H1 (cell line): ENCODE results near the gene PIANP. TPM values are rescaled to one million over a fixed set of nuclear protein-coding genes. Genes with fewer than 3 reads are reported as not detected.

ENCODE experiments used
- CTCF ChIA-PET: fragments of 300-600 bp; sonication (Branson Sonifier 250); formaldehyde crosslinking; loops from one replicate; lab custom pipeline; 2021; ENCODE audit not compliant: partially characterized antibody; lab: Charles Lee
- POLR2A ChIA-PET: fragments of 300-600 bp; sonication (Branson Sonifier 250); formaldehyde crosslinking; loops from one replicate; lab custom pipeline; 2021; ENCODE audit warnings: inconsistent platforms; ENCODE audit not compliant: partially characterized antibody; lab: Charles Lee
- DNase-seq, 2 experiments: peaks; one replicate each; pipeline versions ENCODE4 v3.0.0 to v3.0.0-alpha.2; 2010 to 2022; ENCODE audit warnings: low spot score in 2 of 2, low read depth in 1 of 2, mixed read lengths in 1 of 2
- FAIRE-seq: peaks from 2 replicates; lab custom pipeline; 2011; peaks lifted over from hg19 to GRCh38; lab: Jason Lieb, UNC
- H2AFZ ChIP-seq: 2 replicates; pipeline ENCODE4 v1.8.1; 2012; ENCODE audit warnings: low read length, inconsistent platforms
- H2AK5ac ChIP-seq: 2 replicates; pipeline ENCODE4 v1.6.1; 2013; ENCODE audit warnings: low read depth, low read length
- H2BK120ac ChIP-seq: replicated peaks from 2 replicates; pipeline ENCODE3; 2013; ENCODE audit warnings: low read depth, low read length, inconsistent platforms
- H2BK12ac ChIP-seq: 2 replicates; pipeline ENCODE4 v1.6.1; 2013; ENCODE audit warnings: low read depth, low read length
- H2BK15ac ChIP-seq: 2 replicates; pipeline ENCODE4 v1.6.1; 2013; ENCODE audit warnings: low read length
- H2BK20ac ChIP-seq: 2 replicates; pipeline ENCODE4 v1.6.1; 2013; ENCODE audit warnings: low read length
- H2BK5ac ChIP-seq: 2 replicates; pipeline ENCODE4 v1.6.1; 2013; ENCODE audit warnings: low read depth, low read length
- H3K14ac ChIP-seq: 2 replicates; pipeline ENCODE4 v1.6.1; 2013; ENCODE audit warnings: inconsistent platforms; ENCODE audit not compliant: insufficient read length
- H3K18ac ChIP-seq: 2 replicates; pipeline ENCODE4 v1.6.1; 2013; ENCODE audit warnings: low read length; ENCODE audit errors: extremely low read depth
- H3K23ac ChIP-seq: 2 replicates; pipeline ENCODE4 v1.6.1; 2013; ENCODE audit warnings: inconsistent platforms; ENCODE audit not compliant: insufficient read length
- H3K23me2 ChIP-seq: 2 replicates; pipeline ENCODE4 v1.6.1; 2013; ENCODE audit warnings: low read depth, low read length
- H3K27ac ChIP-seq: 2 replicates; pipeline ENCODE4 v1.6.1; 2011; ENCODE audit warnings: low read depth, low read length, inconsistent platforms
- H3K27me3 ChIP-seq, 4 experiments: replicated peaks in 1 of 4; 1 replicate in 1 of 4; 2 replicates in 3 of 4; pipeline versions ENCODE4 v1.6.1 to v1.8.1; 2011 to 2013; ENCODE audit warnings: low read length in 3 of 4, mild to moderate bottlenecking in 3 of 4, inconsistent platforms in 2 of 4, mixed read lengths in 2 of 4, moderate library complexity in 1 of 4; ENCODE audit not compliant: control insufficient read depth in 3 of 4, insufficient read depth in 3 of 4; ENCODE audit errors: extremely low read depth in 1 of 4
- H3K36me3 ChIP-seq, 4 experiments: 2 replicates each; pipeline versions ENCODE4 v1.6.1 to v1.8.1; 2011 to 2013; ENCODE audit warnings: mild to moderate bottlenecking in 4 of 4, low read length in 3 of 4, moderate library complexity in 2 of 4, control low read depth in 1 of 4, inconsistent platforms in 1 of 4; ENCODE audit not compliant: insufficient read depth in 4 of 4, control insufficient read depth in 2 of 4
- H3K4ac ChIP-seq: replicated peaks from 2 replicates; pipeline ENCODE3; 2013; ENCODE audit warnings: low read length, low read depth, mixed read lengths, inconsistent platforms; ENCODE audit not compliant: insufficient read length
- H3K4me1 ChIP-seq, 4 experiments: replicated peaks in 1 of 4; 1 replicate in 1 of 4; 2 replicates in 3 of 4; pipeline versions ENCODE4 v1.6.1 to v1.8.1; 2011 to 2013; ENCODE audit warnings: low read length in 3 of 4, inconsistent platforms in 2 of 4, mixed read lengths in 1 of 4; ENCODE audit not compliant: insufficient read depth in 4 of 4, control insufficient read depth in 3 of 4
- H3K4me2 ChIP-seq, 2 experiments: 2 replicates each; pipeline versions ENCODE4 v1.6.1 to v1.8.1; 2011 to 2013; ENCODE audit warnings: low read depth in 2 of 2, low read length in 2 of 2, control low read depth in 1 of 2, inconsistent platforms in 1 of 2, mild to moderate bottlenecking in 1 of 2; ENCODE audit not compliant: insufficient read depth in 1 of 2
- H3K4me3 ChIP-seq, 4 experiments: fragments of 200-600, 300-600 bp in 1 of 4; sonication (generic), shearing (Covaris generic), sonication (Bioruptor Twin) in 1 of 4; 2 replicates each; pipeline versions ENCODE4 v1.5.1 to v1.8.1; 2011 to 2016; ENCODE audit warnings: low read length in 4 of 4, low read depth in 3 of 4, control low read depth in 2 of 4, inconsistent platforms in 2 of 4, mild to moderate bottlenecking in 2 of 4, mixed read lengths in 1 of 4, moderate library complexity in 1 of 4; ENCODE audit not compliant: insufficient read depth in 2 of 4; ENCODE audit errors: extremely low read depth in 1 of 4
- H3K56ac ChIP-seq: replicated peaks from 2 replicates; pipeline ENCODE3; 2013; ENCODE audit warnings: low read depth, mild to moderate bottlenecking, mixed read lengths, low read length, inconsistent platforms; ENCODE audit not compliant: insufficient read length
- H3K79me1 ChIP-seq: 2 replicates; pipeline ENCODE4 v1.6.1; 2013; ENCODE audit warnings: low read depth, low read length, control low read depth
- H3K79me2 ChIP-seq, 2 experiments: 2 replicates each; pipeline versions ENCODE4 v1.6.1 to v1.8.1; 2012 to 2013; ENCODE audit warnings: low read length in 2 of 2, mild to moderate bottlenecking in 2 of 2, inconsistent platforms in 1 of 2; ENCODE audit not compliant: insufficient read depth in 2 of 2, control insufficient read depth in 1 of 2
- H3K9ac ChIP-seq, 4 experiments: replicated peaks in 1 of 4; 1 replicate in 1 of 4; 2 replicates in 3 of 4; pipeline versions ENCODE4 v1.6.1 to v1.8.1; 2011 to 2013; ENCODE audit warnings: low read depth in 3 of 4, low read length in 3 of 4, control low read depth in 2 of 4, mild to moderate bottlenecking in 2 of 4, moderate library complexity in 2 of 4, inconsistent platforms in 1 of 4; ENCODE audit errors: extremely low read depth in 1 of 4
- H3K9me3 ChIP-seq, 2 experiments: 2 replicates each; pipeline versions ENCODE4 v1.6.1 to v1.8.1; 2012 to 2013; ENCODE audit warnings: mild to moderate bottlenecking in 2 of 2, moderate library complexity in 2 of 2, control low read depth in 1 of 2, inconsistent platforms in 1 of 2, low read depth in 1 of 2, low read length in 1 of 2, mixed read lengths in 1 of 2; ENCODE audit not compliant: insufficient read depth in 2 of 2
- H4K20me1 ChIP-seq, 2 experiments: replicated peaks in 1 of 2; 2 replicates each; pipeline versions ENCODE3 to v1.8.1; 2011 to 2013; ENCODE audit warnings: inconsistent platforms in 2 of 2, low read length in 2 of 2, mild to moderate bottlenecking in 1 of 2; ENCODE audit not compliant: insufficient read depth in 2 of 2, control insufficient read depth in 1 of 2
- H4K5ac ChIP-seq: 2 replicates; pipeline ENCODE4 v1.6.1; 2013; ENCODE audit warnings: low read length, low read depth, mixed read lengths, inconsistent platforms; ENCODE audit not compliant: insufficient read length
- H4K8ac ChIP-seq: 2 replicates; pipeline ENCODE4 v1.8.0; 2013; ENCODE audit warnings: mild to moderate bottlenecking, moderate library complexity, low read length, inconsistent platforms; ENCODE audit not compliant: insufficient read depth; ENCODE audit errors: extremely low read depth
- H4K91ac ChIP-seq: replicated peaks from 2 replicates; pipeline ENCODE3; 2013; ENCODE audit warnings: low read length, mixed read lengths, inconsistent platforms; ENCODE audit not compliant: insufficient read length
- BACH1 ChIP-seq: IDR thresholded peaks from 2 replicates; pipeline ENCODE4 v1.6.1; 2012; ENCODE audit warnings: low read length, improper control_type of control experiment
- EP300 ChIP-seq, 2 experiments: IDR thresholded peaks; 1 replicate in 1 of 2; 2 replicates in 1 of 2; pipeline ENCODE4 v1.6.1; 2011 to 2012; ENCODE audit warnings: low read depth in 2 of 2, low read length in 2 of 2, mild to moderate bottlenecking in 2 of 2, borderline replicate concordance in 1 of 2, inconsistent platforms in 1 of 2, moderate library complexity in 1 of 2
- GABPA ChIP-seq: IDR thresholded peaks from 2 replicates; pipeline ENCODE4 v1.6.1; 2011; ENCODE audit warnings: mild to moderate bottlenecking, low read length, moderate library complexity, borderline replicate concordance; ENCODE audit not compliant: insufficient read depth
- HDAC6 ChIP-seq: IDR thresholded peaks from one replicate; pipeline ENCODE4 v1.7.1; 2012; ENCODE audit warnings: low read depth, mild to moderate bottlenecking, inconsistent platforms, low read length, moderate library complexity
- JUN ChIP-seq: IDR thresholded peaks from 2 replicates; pipeline ENCODE4 v1.6.1; 2011; ENCODE audit warnings: low read depth, mild to moderate bottlenecking, improper control_type of control experiment, low read length
- KDM5A ChIP-seq: fragments of 200-600 bp; IDR thresholded peaks from 2 replicates; pipeline ENCODE4 v1.7.1; 2012; ENCODE audit warnings: mild to moderate bottlenecking, low read length, inconsistent platforms, mixed read lengths
- PHF8 ChIP-seq: fragments of 200-600 bp; sonication (generic); conservative IDR thresholded peaks from 2 replicates; pipeline ENCODE4 v1.7.1; 2012; ENCODE audit warnings: low read depth, mild to moderate bottlenecking, inconsistent platforms, low read length, moderate library complexity
- POU5F1 ChIP-seq: IDR thresholded peaks from 2 replicates; pipeline ENCODE4 v1.6.1; 2011; ENCODE audit warnings: low read depth, mild to moderate bottlenecking, low read length, moderate library complexity
- TAF1 ChIP-seq: IDR thresholded peaks from 2 replicates; pipeline ENCODE4 v1.6.1; 2011; ENCODE audit warnings: mild to moderate bottlenecking, low read depth, low read length
- WGBS, 2 experiments: shearing (Covaris generic) in 1 of 2; methylation state at CpG; one replicate each; pipeline versions ENCODE4 v1.1.6 to v1.1.7; 2013 to 2015; ENCODE audit warnings: low lambda C conversion rate in 2 of 2, mixed read lengths in 2 of 2, inconsistent platforms in 1 of 2, low coverage in 1 of 2, missing lambda C conversion rate in 1 of 2; ENCODE audit not compliant: insufficient replicate concordance in 2 of 2, insufficient coverage in 1 of 2, insufficient read length in 1 of 2; ENCODE audit errors: extremely low coverage in 1 of 2, missing lambda C conversion rate in 1 of 2; 5-methylcytosine and 5-hydroxymethylcytosine counted together
- polyA plus RNA-seq, 7 experiments: library from polyadenylated mRNA; depleted of rRNA in 3 of 7; stranded (reverse) in 5 of 7; unstranded in 2 of 7; fragments of >200 nt in 5 of 7; fragments of 200-250 nt in 2 of 7; gene quantifications; 1 replicate in 5 of 7; 2 replicates in 1 of 7; 4 replicates in 1 of 7; pipeline versions ENCODE4 v1.2.1 to v1.2.3, GENCODE V29; 2011 to 2013; ENCODE audit warnings: missing spikeins in 2 of 7, mixed read lengths in 2 of 7
- total RNA-seq: library from RNA; stranded (reverse); fragmentation: NEBNext Ultra II Directional; extraction: Animal tissue kit (Norgen Biotek cat#: 25700); gene quantifications from 2 replicates; pipeline ENCODE4 v1.2.1, GENCODE V29; 2021
- TF ChIP-seq, protein P1 (sequence below): IDR thresholded peaks from 2 replicates; pipeline ENCODE4 v1.6.1; 2011; ENCODE audit warnings: low read depth, mild to moderate bottlenecking, low read length; ENCODE audit not compliant: insufficient read depth

The PIANP gene
- total and polyA plus RNA-seq, 2 of the 8 experiments (the other 6 are each of a cell fraction or from before 2014, with no cell fraction given): 6.3 to 9.8 TPM

DNA sequence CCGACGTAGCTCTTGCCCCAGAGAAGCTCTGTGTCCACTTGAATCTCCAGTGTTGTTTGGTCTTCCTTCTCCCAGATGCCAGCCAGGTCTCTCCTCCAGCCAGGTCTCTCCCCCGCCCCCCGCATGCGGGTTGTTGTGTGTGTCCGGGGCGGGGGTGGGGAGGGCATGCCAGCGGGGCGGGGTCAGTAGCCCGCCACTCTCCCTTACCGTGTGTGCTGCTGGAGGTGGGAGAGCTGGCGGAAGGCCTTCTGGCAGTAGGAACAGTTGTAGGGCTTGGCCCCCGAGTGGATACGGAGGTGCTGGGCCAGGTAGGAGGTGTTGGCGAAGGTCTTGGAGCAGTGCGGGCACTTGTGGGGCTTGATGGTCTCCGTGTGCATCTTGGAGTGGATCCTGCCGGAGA lies 28.5 kb downstream of the PIANP start:
- no peak overlapping the region for H2BK5ac ChIP-seq
- DNase-seq (no peak), FAIRE-seq (no peak)
- no peak overlapping the region for H4K8ac ChIP-seq
- peaks cover 30 to 79% (median 65%) of the 10 kb centered on the region in 4 experiments for H3K36me3 ChIP-seq
- no peak overlapping the region for H3K14ac ChIP-seq
- H3K56ac ChIP-seq: no peak overlapping the region
- H3K4me3 ChIP-seq: no peak overlapping the region
- 0 out of 4 replicates have a peak, but pooled peaks cover 0 to 3% of the 10 kb centered on the region in 2 experiments for H3K79me2 ChIP-seq
- H3K27ac ChIP-seq: no peak overlapping the region
- H4K5ac ChIP-seq: no peak overlapping the region
- H2BK12ac ChIP-seq: no peak overlapping the region
- peaks cover 0 to 3% of the 10 kb centered on the region in 2 experiments for H4K20me1 ChIP-seq
- no peak overlapping the region for H3K4ac ChIP-seq
- no peaks in the 10 kb centered on the region for H3K23me2 ChIP-seq
- H2BK120ac ChIP-seq: no peak overlapping the region
- 91% methylated on average over 9 of the region's 18 CpGs; no CpG with 5 or more reads in 1 of the 2 experiments for WGBS, 2 experiments
- H3K9me3 ChIP-seq: no peaks in the 10 kb centered on the region
- H2BK20ac ChIP-seq: no peak overlapping the region
- H3K23ac ChIP-seq: no peak overlapping the region
- H4K91ac ChIP-seq: no peak overlapping the region
- H2BK15ac ChIP-seq: no peak overlapping the region
- H3K4me2 ChIP-seq: no peak overlapping the region
- ChIA-PET CTCF (interaction anchor here (1.1 to 11.6 kb wide), 2 partner anchors 8 to 161 kb away, joined by 3 to 125 read pairs; no protein-coding TSS in a partner anchor), POLR2A (interaction anchor here (0.6 to 3.0 kb wide), 4 partner anchors 8 to 138 kb away, joined by 3 to 9 read pairs (median 4); partner anchors contain the start of genes GAPDH and ZNF384)
- no peaks in the 10 kb centered on the region for H3K4me1 ChIP-seq
- H3K9ac ChIP-seq: no peak overlapping the region
- H3K27me3 ChIP-seq: no peaks in the 10 kb centered on the region
- no peak overlapping the region for H2AK5ac ChIP-seq
- H3K79me1 ChIP-seq: no peaks in the 10 kb centered on the region
- H2AFZ ChIP-seq: no peak overlapping the region
- no peak overlapping the region for H3K18ac ChIP-seq
- TF ChIP-seq, protein P1, sequence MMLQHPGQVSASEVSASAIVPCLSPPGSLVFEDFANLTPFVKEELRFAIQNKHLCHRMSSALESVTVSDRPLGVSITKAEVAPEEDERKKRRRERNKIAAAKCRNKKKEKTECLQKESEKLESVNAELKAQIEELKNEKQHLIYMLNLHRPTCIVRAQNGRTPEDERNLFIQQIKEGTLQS: no peak
- no peak for TF ChIP-seq GABPA
- no peak for TF ChIP-seq JUN
- no peak for TF ChIP-seq HDAC6
- no peak for TF ChIP-seq KDM5A
- no peak for TF ChIP-seq BACH1
- TF ChIP-seq PHF8: no peak
- TF ChIP-seq TAF1: no peak
- no peak for TF ChIP-seq EP300 (IDR thresholded peaks at IDR 0.05; ENCODE audit: borderline replicate concordance in 1 of 2, low read depth in 2 of 2, low read length in 2 of 2)
- no peak for TF ChIP-seq POU5F1
